Stimulated activated CD4-positive, alpha-beta T cell treated with anti-CD3 and anti-CD28 coated beads, Interleukin-12 subunit alpha, Interleukin-12 subunit beta, amount 100 ng/mL, for 24 hours (primary cell): ENCODE data around the gene TANGO6.
A peak's percentile ranks its signal among the peaks of the same experiment; 100 is the strongest.
"Not testable (repeated sequence)": the region's sequence is repeated elsewhere in the genome, so short reads cannot be mapped to it uniquely, and the experiment has no call there.

ENCODE experiments used
- DNase-seq, 2 experiments: peaks; one replicate each; pipeline ENCODE4 v3.0.0-alpha.2; 2020; ENCODE audit warnings: low read depth in 2 of 2

Gene TANGO6

GRCh38 chr16:69055008-69055407 is 211.7 kb downstream of the TANGO6 start:
- no peak for DNase-seq

GRCh38 chr16:69055980-69056379 is 212.6 kb downstream of the TANGO6 start:
- DNase-seq: no peak

- no peak for DNase-seq
Measured at GRCh38 chr16:69056421-69056820, 213.1 kb downstream of the TANGO6 start.

GRCh38 chr16:69057400-69058378 is 214.4 kb downstream of the TANGO6 start:
- no peak for DNase-seq

- DNase-seq: not testable (repeated sequence)
Measured at GRCh38 chr16:69063491-69063890, 220.2 kb downstream of the TANGO6 start.

DNA sequence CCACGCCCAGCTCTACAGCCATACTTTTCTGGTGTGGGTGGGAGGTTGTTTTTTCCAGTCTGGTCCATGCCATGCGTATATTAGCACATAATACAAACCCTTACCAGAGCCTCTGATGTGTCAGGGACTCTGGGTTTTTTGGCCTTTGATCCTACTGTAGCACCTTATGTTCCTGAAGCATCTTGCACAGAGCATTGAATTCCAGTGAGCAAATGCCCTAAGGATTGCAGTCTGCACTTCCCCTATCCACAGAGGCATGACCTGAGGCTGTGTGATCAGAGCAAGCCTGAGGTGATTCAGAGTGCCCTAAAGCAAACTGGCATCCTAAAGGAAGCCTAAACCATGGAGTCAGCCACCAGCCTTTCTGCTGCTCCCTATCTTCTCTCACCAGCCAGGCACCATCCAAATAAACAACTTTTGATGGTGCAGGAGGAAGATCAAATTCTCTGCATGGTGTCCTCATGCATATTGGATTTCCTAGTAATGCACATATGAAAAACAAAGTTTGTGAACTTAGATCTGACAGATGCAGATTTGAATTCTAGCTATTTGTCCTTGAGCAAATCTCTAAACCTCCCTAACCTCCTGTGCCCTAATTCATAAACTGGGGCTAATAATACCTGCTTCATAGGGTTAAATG is 220.9 kb downstream of the TANGO6 start:
- DNase-seq: no peak

- no peak for DNase-seq
Measured at GRCh38 chr16:69064764-69065313, 221.5 kb downstream of the TANGO6 start.

GRCh38 chr16:69069504-69069903 is 226.2 kb downstream of the TANGO6 start:
- DNase-seq: no peak

GRCh38 chr16:69071036-69071435 is 227.7 kb downstream of the TANGO6 start:
- no peak for DNase-seq

- no peak for DNase-seq
Measured at GRCh38 chr16:69072640-69072974, 229.3 kb downstream of the TANGO6 start.

- no peak for DNase-seq
Measured at GRCh38 chr16:69073181-69073702, 229.9 kb downstream of the TANGO6 start.

DNA sequence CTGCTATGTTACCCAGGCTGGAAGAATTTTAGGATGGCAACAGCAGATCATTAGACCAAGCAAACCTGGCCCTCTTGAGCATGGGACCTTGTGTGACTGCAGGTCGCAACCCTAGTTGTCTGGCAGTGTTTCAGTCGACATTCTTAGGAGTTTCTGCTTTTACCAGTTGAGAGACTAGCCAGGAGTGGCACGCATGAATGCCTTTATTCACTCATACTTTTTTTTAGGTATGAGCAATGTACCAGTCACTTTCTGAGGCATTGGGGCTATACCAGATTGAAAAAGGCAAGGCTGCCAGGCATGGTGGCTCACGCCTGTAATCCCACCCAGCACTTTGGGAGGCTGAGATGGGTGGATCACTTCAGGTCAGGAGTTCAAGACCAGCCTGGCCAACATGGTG is 233.9 kb downstream of the TANGO6 start:
- DNase-seq: no peak

- DNase-seq: no peak
Measured at GRCh38 chr16:69078073-69078472, 234.7 kb downstream of the TANGO6 start.

DNA sequence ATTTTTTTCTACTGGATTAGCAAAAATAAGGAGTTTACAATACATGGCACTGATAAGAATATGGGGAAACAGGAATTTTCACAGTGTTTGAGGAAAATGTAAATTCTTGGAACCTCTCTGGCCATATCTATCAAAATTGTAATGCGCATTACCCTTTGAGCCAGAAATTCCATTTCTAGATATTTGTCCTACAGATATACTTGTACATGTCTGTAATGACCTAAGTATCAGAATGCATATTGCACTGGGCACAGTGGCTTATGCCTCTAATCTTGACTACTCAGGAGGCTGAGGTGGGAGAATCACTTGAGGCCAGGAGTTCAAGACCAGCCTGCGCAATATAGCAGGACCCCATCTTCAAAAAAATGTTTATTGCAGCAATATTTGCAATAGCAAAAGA is 236.4 kb downstream of the TANGO6 start:
- no peak for DNase-seq

DNA sequence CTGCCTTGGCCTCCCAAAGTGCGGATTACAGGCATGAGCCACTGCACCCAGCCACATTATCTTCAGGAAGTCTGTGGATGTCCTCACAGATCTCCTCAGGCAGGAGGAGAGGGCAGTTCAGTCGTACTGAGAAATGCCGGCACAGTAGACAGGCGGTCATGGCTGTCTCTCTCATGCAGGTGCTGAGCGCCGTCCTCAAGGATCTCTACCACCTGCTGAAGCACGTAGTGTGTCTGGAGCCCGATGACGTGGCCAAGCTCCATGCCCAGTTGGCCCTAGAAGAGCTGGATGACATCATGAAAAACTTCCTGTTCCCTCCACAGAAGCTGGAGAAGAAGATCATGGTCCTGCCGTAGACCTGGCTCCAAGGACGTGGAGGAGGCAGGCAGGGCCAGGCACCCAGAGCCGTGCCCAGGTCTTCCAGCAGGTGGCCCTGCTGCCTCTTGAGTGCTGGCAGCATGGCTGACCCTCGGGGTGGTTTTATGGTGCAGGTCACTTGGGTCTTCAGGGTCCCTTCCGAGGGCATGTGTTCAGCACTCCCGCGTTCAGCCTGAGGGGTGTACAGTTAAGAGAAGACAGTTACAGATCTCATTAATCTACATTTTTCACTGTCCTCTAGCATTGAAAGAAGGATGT is 240.1 kb downstream of the TANGO6 start:
- no peak for DNase-seq

- DNase-seq: no peak
Measured at GRCh38 chr16:69084289-69084688, 241.0 kb downstream of the TANGO6 start.

DNA sequence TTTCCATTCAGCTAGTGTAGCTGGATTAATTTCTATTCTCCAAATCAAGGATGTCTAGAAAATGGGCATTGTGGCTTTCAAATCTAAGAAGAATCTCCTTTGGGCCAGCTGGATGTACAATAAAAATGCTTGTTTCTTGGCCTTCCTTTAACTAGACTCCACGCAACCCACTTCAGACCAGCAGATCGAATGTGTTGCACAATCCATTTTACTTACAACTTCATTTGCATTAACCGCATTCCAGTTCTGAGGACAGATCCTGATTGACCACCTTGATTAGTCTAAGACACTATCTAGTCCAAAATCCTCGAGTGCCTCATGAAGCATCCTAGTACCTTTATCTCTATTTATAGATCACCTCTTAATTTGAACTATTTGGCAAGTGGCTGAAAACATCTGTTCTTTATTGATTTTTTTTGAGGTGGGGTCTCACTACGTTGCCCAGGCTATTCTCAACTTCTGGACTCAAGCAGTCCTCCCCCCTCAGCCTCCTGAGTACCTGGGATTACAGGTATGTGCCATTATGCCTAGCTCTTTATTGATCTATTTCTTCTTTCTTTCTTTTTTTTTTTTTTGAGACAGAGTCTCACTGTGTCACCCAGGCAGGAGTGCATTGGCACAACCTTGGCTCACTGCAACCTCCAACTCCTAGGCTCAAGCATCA is 241.8 kb downstream of the TANGO6 start:
- no peak for DNase-seq

DNA sequence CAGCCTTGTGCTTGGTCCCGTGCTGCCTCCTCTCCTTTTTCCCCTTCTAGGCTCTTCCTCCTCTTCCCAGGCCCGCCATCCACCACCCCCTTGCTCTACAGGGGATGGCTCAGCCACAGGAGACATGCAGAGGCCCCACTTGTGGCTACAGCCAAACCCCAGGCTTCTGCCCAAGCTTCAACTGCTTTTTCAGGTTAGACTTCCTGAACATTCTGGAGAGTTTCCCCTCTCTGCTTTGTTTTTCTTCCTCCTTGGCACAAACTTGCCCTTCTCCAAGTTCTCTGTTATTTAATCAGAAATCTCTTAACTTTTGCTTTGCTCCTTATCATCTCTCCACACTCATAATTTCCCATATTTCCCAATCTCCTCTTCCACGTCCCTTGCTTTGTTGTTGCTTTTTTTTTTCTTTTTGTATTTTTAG is 243.8 kb downstream of the TANGO6 start:
- DNase-seq: no peak

DNA sequence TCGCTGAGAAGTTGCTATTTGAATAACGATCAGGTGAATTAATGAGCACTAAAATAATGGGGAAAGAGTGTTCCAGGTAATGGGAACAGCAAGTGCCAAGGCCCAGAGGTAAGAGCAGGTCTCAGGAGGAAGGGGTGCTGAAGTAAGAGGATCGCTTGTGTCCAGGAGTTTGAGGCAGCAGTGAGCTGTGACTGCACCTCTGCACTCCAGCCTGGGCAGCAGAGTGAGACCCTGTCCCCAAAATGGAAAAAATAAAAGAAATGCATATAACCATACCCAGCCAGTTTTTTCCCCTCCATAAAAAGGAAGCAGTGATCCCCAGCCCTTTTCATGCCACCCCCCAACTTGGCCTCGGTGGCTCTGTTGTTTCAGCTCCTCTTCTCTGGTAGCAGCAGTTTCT is 245.4 kb downstream of the TANGO6 start:
- DNase-seq: no peak

GRCh38 chr16:69089091-69089910 is 246.0 kb downstream of the TANGO6 start:
- DNase-seq: peak in 1 of 2 experiments; percentile 17

DNA sequence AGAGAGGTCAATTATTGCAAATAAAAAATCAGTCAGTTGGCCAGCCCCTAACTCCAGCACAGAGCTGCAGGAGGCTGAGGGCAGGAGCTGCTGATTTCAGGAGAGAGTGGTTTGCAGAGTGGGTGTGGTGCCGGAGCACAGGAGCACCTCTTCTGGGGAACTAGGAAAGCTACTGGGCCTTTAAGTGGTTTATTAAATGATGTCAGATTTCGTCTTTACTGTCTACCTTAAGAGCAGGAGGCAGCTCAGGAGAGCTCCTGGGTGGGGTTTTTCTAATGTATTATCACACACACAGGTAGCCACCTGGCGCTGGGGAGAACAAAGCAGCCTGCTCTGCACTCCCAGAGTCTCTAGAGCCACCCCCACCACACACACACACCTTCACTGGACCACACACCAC is 250.6 kb downstream of the TANGO6 start:
- no peak for DNase-seq
